Measurements from ENCODE around the gene ANK2.

DNA sequence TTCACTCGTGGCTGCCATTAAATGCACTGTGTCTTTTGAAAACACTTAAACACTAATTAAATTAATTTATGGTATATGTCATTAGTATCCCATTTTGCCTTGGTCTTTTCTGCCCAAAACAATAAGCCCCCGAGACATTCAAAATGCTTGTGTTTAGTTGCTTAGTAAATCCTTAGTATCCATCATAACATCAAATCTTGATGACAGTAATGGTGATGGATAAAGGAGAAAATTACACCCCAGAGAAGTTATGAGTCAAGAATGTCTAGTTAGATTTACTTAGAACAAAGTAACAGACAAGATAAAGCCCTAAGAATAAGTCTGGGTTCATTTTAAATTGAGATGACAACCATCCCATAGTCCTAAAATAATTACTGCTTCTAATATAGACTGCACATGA lies 21.3 kb downstream of the ANK2 start:
- TF ChIP-seq CTCF (IDR thresholded peaks at IDR 0.05): no peak
- no peak for TF ChIP-seq POLR2A (IDR thresholded peaks at IDR 0.05)
- TF ChIP-seq POLR2AphosphoS5 (IDR thresholded peaks at IDR 0.05): no peak
- TF ChIP-seq EP300 (IDR thresholded peaks at IDR 0.05; ENCODE audit: low read depth): no peak
